Activated CD4-positive, alpha-beta memory T cell treated with anti-CD3 and anti-CD28 coated beads, Interleukin-2, amount 10 ng/mL, durations not matched to agents 7 days and 5 days (primary cell): ENCODE results near the gene FRYL. TPM values are rescaled to one million over a fixed set of nuclear protein-coding genes. Genes with fewer than 3 reads are reported as not detected.
"Not testable (repeated sequence)": the region's sequence is repeated elsewhere in the genome, so short reads cannot be mapped to it uniquely, and the experiment has no call there.

Experiments used
- CTCF ChIA-PET: fragments of 350-600 bp; sonication (Branson Sonifier 250); formaldehyde crosslinking; loops from one replicate; lab custom pipeline; 2021; ENCODE audit warnings: antibody characterized with exemption, inconsistent platforms; lab: Charles Lee
- POLR2A ChIA-PET: fragments of 350-600 bp; sonication (Branson Sonifier 250); formaldehyde crosslinking; loops from one replicate; lab custom pipeline; 2021; ENCODE audit warnings: antibody characterized with exemption; lab: Charles Lee
- DNase-seq: peaks from one replicate; pipeline ENCODE4 v3.0.0-alpha.2; 2020
- H3K27ac Mint-ChIP-seq: one replicate; pipeline ENCODE4 v1.8.0; 2021; ENCODE audit warnings: mild to moderate bottlenecking, mixed read lengths
- H3K27me3 Mint-ChIP-seq: one replicate; pipeline ENCODE4 v1.8.0; 2021; ENCODE audit warnings: mixed read lengths
- H3K36me3 Mint-ChIP-seq: one replicate; pipeline ENCODE4 v1.8.0; 2021; ENCODE audit warnings: low read depth, mixed read lengths
- H3K4me1 Mint-ChIP-seq: one replicate; pipeline ENCODE4 v1.8.0; 2021; ENCODE audit warnings: mixed read lengths
- H3K4me3 Mint-ChIP-seq: one replicate; pipeline ENCODE4 v1.8.0; 2021; ENCODE audit warnings: mild to moderate bottlenecking, mixed read lengths
- H3K9me3 Mint-ChIP-seq: one replicate; pipeline ENCODE4 v1.8.0; 2021; ENCODE audit warnings: mixed read lengths
- total RNA-seq, 2 experiments: library from RNA; stranded (reverse); gene quantifications; one replicate each; pipeline ENCODE4 v1.2.3, GENCODE V29; 2021

FRYL gene
- total RNA-seq, 2 experiments from 2014 or later = 82.4 to 82.7 TPM

DNA sequence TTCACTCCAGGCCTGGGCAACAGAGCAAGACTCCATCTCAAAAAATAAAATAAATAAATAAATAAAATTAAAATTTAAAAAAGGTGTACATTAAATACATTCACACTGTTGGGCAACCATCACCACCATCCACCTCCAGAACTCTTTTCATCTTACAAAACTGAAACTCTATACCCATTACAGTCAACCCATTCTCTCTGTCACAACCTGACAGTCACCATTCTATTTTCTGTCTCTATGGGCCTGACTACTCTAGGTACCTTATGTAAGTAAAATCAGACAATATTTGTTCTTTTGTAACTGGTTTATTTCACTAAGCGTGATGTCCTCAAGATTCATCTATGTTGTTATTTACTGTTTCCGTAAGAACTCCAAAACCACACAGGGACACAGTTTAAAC lies 59.6 kb downstream of the FRYL start:
- Mint-ChIP-seq H3K4me3 (no peak overlapping the region), H3K27ac (no peak overlapping the region), H3K36me3 (peaks cover 33% of the 10 kb centered on the region), H3K4me1 (peaks cover 23% of the 10 kb centered on the region), H3K9me3 (peaks cover 15% of the 10 kb centered on the region), H3K27me3 (no peaks in the 10 kb centered on the region)
- ChIA-PET CTCF (no interaction called here), POLR2A (no interaction called here)
- DNase-seq = no peak

GRCh38 chr4:48718818-48719465 lies 61.1 kb downstream of the FRYL start:
- Mint-ChIP-seq H3K36me3 (peaks cover 31% of the 10 kb centered on the region), H3K4me3 (no peak overlapping the region), H3K4me1 (peaks cover 15% of the 10 kb centered on the region), H3K9me3 (peaks cover 15% of the 10 kb centered on the region), H3K27ac (no peak overlapping the region), H3K27me3 (no peaks in the 10 kb centered on the region)
- CTCF ChIA-PET = no interaction called here
- DNase-seq = no peak
- POLR2A ChIA-PET = no interaction called here

DNA sequence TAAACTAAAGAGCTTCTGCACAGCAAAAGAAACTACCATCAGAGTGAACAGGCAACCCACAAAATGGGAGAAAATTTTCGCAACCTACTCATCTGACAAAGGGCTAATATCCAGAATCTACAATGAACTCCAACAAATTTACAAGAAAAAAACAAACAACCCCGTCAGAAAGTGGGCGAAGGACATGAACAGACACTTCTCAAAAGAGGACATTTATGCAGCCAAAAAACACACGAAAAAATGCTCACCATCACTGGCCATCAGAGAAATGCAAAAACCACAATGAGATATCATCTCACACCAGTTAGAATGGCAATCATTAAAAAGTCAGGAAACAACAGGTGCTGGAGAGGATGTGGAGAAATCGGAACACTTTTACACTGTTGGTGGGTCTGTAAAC lies 63.8 kb downstream of the FRYL start:
- Mint-ChIP-seq H3K36me3 (peaks cover 42% of the 10 kb centered on the region), H3K9me3 (peaks cover 20% of the 10 kb centered on the region)
- POLR2A ChIA-PET, H3K27ac Mint-ChIP-seq, H3K4me3 Mint-ChIP-seq, H3K27me3 Mint-ChIP-seq, DNase-seq, H3K4me1 Mint-ChIP-seq, CTCF ChIA-PET: not testable (repeated sequence)

DNA sequence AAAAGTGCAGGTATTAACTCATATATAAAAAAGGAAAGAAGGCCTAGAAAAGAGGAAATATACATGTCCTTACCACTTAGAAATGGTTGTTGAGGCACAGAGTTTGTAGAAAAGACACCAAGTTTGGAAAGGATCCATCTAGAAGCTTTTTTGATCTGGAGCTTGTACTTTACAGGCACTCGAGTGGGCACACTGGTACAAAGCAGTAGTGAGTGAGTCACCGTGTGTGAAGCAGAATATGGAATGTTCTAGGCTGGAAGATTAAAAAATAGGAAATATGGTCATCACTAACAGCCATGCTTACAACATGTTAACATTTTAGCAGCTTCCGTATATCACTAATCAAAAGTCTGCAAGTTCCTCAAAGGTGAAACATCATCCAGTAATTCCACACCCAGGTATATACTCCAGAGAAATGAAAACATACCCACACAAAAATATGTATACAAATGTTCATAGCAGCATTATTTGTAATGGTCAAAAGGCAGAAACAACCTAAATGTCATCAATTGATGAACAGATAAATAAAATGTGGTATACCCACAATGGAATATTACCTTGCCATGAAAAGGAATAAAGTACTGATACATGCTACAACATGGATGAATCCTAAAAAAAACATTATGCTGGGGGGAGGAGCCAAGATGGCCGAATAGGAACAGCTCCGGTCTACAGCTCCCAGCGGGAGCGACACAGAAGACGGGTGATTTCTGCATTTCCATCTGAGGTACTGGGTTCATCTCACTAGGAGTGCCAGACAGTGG lies 69.5 kb downstream of the FRYL start:
- CTCF ChIA-PET = interaction anchor here (1.1 kb wide), 1 partner anchor 11 kb away, joined by 3 read pairs; no protein-coding TSS in a partner anchor

DNA sequence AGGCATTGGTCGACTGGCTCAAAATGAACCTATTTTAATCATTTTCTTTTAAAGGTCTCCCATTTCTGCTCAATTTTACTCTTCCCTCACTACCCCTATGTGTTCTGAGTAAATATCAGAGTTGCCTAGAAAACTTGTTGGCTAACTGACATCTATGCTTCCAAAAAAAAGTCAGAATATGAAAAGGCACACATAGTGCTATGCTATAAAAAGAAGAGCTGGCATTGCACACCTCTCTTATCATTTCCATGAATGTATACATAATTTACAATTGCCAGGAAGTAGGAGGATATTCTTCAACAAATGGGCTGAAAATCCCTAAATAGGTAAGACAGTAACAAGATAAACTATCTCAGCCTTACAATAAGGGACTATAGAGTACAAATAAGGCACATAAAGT lies 70.2 kb downstream of the FRYL start:
- DNase-seq = no peak
- Mint-ChIP-seq H3K36me3 (peaks cover 41% of the 10 kb centered on the region), H3K27ac (no peak overlapping the region), H3K27me3 (no peaks in the 10 kb centered on the region), H3K9me3 (peaks cover 5% of the 10 kb centered on the region), H3K4me3 (no peak overlapping the region), H3K4me1 (peaks cover 7% of the 10 kb centered on the region)
- CTCF ChIA-PET = interaction anchor here (1.1 kb wide), 1 partner anchor 10 kb away, joined by 3 read pairs; no protein-coding TSS in a partner anchor
- POLR2A ChIA-PET = no interaction called here

More for the DNA sequence above, 69.5 kb downstream of the FRYL start:
- Mint-ChIP-seq H3K4me1 (peaks cover 7% of the 10 kb centered on the region), H3K4me3 (no peak overlapping the region), H3K36me3 (peaks cover 41% of the 10 kb centered on the region), H3K27ac (no peak overlapping the region), H3K27me3 (no peaks in the 10 kb centered on the region), H3K9me3 (peaks cover 5% of the 10 kb centered on the region)
- no peak for DNase-seq
- POLR2A ChIA-PET = no interaction called here

- no peak overlapping the region for H3K27ac Mint-ChIP-seq
- POLR2A ChIA-PET = no interaction called here
- H3K36me3 Mint-ChIP-seq = peaks cover 45% of the 10 kb centered on the region
Measured at GRCh38 chr4:48708610-48709009, 71.5 kb downstream of the FRYL start.

GRCh38 chr4:48706736-48707135 lies 73.3 kb downstream of the FRYL start:
- ChIA-PET POLR2A (no interaction called here), CTCF (interaction anchor here (1.5 kb wide), 1 partner anchor 238 kb away, joined by 3 read pairs; no protein-coding TSS in a partner anchor)
- Mint-ChIP-seq H3K4me1 (peaks cover 5% of the 10 kb centered on the region), H3K4me3 (no peak overlapping the region), H3K9me3 (no peaks in the 10 kb centered on the region), H3K27ac (no peak overlapping the region), H3K27me3 (no peaks in the 10 kb centered on the region), H3K36me3 (peaks cover 38% of the 10 kb centered on the region)
- DNase-seq = no peak

More at GRCh38 chr4:48708610-48709009, 71.5 kb downstream of the FRYL start:
- DNase-seq = no peak
- Mint-ChIP-seq H3K4me3 (no peak overlapping the region), H3K4me1 (peaks cover 7% of the 10 kb centered on the region), H3K27me3 (no peaks in the 10 kb centered on the region), H3K9me3 (peaks cover 5% of the 10 kb centered on the region)
- CTCF ChIA-PET = no interaction called here

- no peaks in the 10 kb centered on the region for H3K9me3 Mint-ChIP-seq
- H3K4me3 Mint-ChIP-seq = no peak overlapping the region
- ChIA-PET CTCF (no interaction called here), POLR2A (no interaction called here)
- H3K27me3 Mint-ChIP-seq = no peaks in the 10 kb centered on the region
- peaks cover 8% of the 10 kb centered on the region for H3K4me1 Mint-ChIP-seq
- peaks cover 34% of the 10 kb centered on the region for H3K36me3 Mint-ChIP-seq
- H3K27ac Mint-ChIP-seq = no peak overlapping the region
- no peak for DNase-seq
Measured at GRCh38 chr4:48705609-48706008, 74.5 kb downstream of the FRYL start.

- POLR2A ChIA-PET = no interaction called here
- no peaks in the 10 kb centered on the region for H3K27me3 Mint-ChIP-seq
- no peak overlapping the region for H3K27ac Mint-ChIP-seq
- no peaks in the 10 kb centered on the region for H3K9me3 Mint-ChIP-seq
- peaks cover 19% of the 10 kb centered on the region for H3K4me1 Mint-ChIP-seq
- CTCF ChIA-PET = no interaction called here
- H3K36me3 Mint-ChIP-seq = peaks cover 21% of the 10 kb centered on the region
- H3K4me3 Mint-ChIP-seq = no peak overlapping the region
- no peak for DNase-seq
Measured at GRCh38 chr4:48704091-48704802, 75.8 kb downstream of the FRYL start.

DNA sequence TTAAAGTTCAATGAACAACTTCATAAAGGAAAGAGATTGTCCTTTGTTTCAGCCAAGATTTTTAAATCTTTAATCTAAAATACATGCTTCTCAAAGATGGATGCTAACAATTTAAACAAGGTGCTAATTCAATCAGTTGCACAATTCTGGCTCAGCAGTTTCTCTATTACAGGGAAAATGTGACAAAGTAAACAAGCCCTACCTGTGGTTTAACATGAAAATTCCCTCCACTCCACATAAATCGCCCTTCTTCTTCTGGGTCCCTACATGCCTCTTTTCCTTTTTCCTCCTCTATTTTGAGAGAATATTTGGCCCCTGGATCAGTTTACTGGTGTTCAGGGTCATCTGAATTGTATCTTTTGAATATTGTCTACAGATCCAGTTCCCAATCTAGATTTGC lies 80.6 kb downstream of the FRYL start:
- Mint-ChIP-seq H3K36me3 (peaks cover 21% of the 10 kb centered on the region), H3K27ac (no peak overlapping the region), H3K4me1 (peaks cover 29% of the 10 kb centered on the region), H3K9me3 (no peaks in the 10 kb centered on the region), H3K27me3 (no peaks in the 10 kb centered on the region), H3K4me3 (no peak overlapping the region)
- ChIA-PET POLR2A (interaction anchor here (1.4 to 2.4 kb wide), 3 partner anchors 15 to 81 kb away, joined by 3 to 7 read pairs (median 4); partner anchors contain the start of gene FRYL), CTCF (interaction anchor here (0.9 to 2.7 kb wide), 3 partner anchors 11 to 245 kb away, joined by 3 to 9 read pairs (median 3); no protein-coding TSS in a partner anchor)
- DNase-seq = no peak

DNA sequence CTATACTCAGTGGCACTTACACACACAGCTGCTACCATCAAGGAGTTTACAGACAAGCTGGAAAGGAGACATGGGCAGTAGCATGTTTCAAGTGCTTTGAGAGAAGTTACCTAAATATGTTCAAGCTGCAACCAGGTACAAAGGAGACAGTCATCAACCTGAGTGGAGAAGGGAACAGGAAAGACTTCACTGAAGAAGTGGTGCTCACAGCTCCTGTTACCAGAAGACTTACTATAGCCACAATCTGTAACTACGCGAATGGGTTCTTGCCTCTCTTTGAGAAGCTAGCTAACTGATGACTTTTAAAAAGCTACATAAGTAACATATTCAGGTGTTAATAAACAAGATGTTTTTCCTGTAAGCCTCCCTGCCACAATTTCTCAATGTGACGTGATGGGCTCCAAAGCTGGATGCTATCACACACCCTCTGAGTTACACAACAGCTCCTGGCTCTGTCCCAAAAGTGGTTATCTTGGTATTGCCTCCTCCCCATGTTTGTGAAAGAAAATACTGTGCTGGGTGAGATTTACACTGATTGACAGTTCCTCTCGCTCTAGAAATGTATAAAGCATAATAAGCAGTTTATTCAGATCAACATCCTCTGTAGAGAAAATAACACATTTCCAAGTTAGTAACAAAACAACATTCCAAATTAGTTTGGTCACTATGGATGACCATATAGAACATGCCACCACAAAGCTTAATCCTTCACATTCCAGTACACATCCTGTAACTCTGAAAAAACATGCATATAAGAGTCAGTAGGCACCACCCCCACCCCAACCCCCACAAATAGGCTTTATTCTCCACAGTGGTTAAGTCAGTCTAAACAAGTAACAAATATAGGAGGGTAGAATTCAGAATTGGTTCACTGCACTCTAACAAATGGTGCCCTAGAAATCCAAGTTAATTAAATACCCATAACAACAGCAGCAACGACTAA lies 81.8 kb downstream of the FRYL start:
- Mint-ChIP-seq H3K27ac (no peak overlapping the region), H3K9me3 (no peaks in the 10 kb centered on the region), H3K36me3 (peaks cover 17% of the 10 kb centered on the region), H3K4me1 (peaks cover 29% of the 10 kb centered on the region), H3K4me3 (no peak overlapping the region), H3K27me3 (no peaks in the 10 kb centered on the region)
- POLR2A ChIA-PET = interaction anchor here (1.2 to 2.4 kb wide), 3 partner anchors 81 to 82 kb away, joined by 3 to 7 read pairs (median 3); partner anchors contain the start of gene FRYL
- CTCF ChIA-PET = interaction anchor here (0.9 to 2.7 kb wide), 4 partner anchors 18 to 246 kb away, joined by 3 to 9 read pairs (median 6); no protein-coding TSS in a partner anchor
- DNase-seq = no peak

DNA sequence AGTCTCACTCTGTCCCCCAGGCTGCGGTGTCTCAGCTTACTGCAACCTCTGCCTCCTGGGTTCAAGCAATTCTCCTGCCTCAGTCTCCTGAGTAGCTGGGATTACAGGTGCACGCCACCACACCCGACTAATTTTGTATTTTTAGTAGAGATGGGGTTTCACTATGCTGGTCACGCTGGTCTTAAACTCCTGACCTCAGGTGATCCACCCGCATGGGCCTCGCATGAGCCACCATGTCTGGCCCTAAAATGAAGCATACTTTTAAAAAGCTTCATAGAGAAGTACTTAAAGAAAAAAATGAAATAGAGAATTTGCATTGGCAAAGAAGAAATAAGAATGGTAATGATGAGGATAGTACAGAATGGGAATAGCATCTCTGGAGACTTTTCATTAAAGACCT lies 82.6 kb downstream of the FRYL start:
- H3K4me1 Mint-ChIP-seq = peaks cover 29% of the 10 kb centered on the region
- ChIA-PET POLR2A (interaction anchor here (1.2 kb wide), 1 partner anchor 82 kb away, joined by 3 read pairs; no protein-coding TSS in a partner anchor), CTCF (interaction anchor here (1.1 to 1.7 kb wide), 2 partner anchors 17 to 119 kb away, joined by 6 to 7 read pairs; no protein-coding TSS in a partner anchor)
- not testable (repeated sequence) for DNase-seq, H3K4me3 Mint-ChIP-seq, H3K27ac Mint-ChIP-seq, H3K27me3 Mint-ChIP-seq, H3K9me3 Mint-ChIP-seq
- H3K36me3 Mint-ChIP-seq = peaks cover 14% of the 10 kb centered on the region
